Esophagus squamous epithelium (tissue), 4 donors: ENCODE measurements around the gene FGF14.
"Not testable (repeated sequence)": the region's sequence is repeated elsewhere in the genome, so short reads cannot be mapped to it uniquely, and the experiment has no call there.

Experiments used
- CTCF ChIP-seq, 6 experiments: fragments of 450-650 bp in 4 of 6; fragments of 200-600 bp in 2 of 6; sonication (generic) in 2 of 6; IDR thresholded peaks; one replicate each; pipeline ENCODE4 v1.5.1; 2016 to 2019; ENCODE audit warnings: antibody characterized with exemption in 6 of 6, mild to moderate bottlenecking in 4 of 6, moderate library complexity in 4 of 6
- POLR2A ChIP-seq, 4 donors: fragments of 450-650 bp; IDR thresholded peaks; one replicate each; pipeline ENCODE4 v1.6.1; 2017; ENCODE audit warnings: antibody characterized with exemption in 4 of 4, mild to moderate bottlenecking in 4 of 4, moderate library complexity in 3 of 4

GRCh38 chr13:102068323-102068722, 333.5 kb downstream of the FGF14 start:
- not testable (repeated sequence) for TF ChIP-seq CTCF, POLR2A (IDR thresholded peaks at IDR 0.05)
